H1 (cell line): ENCODE measurements around the gene HTR6. TPM values are rescaled to one million over a fixed set of nuclear protein-coding genes. Genes with fewer than 3 reads are reported as not detected.

Experiments used
- CTCF ChIA-PET: fragments of 300-600 bp; sonication (Branson Sonifier 250); formaldehyde crosslinking; loops from one replicate; lab custom pipeline; 2021; ENCODE audit not compliant: partially characterized antibody; lab: Charles Lee
- POLR2A ChIA-PET: fragments of 300-600 bp; sonication (Branson Sonifier 250); formaldehyde crosslinking; loops from one replicate; lab custom pipeline; 2021; ENCODE audit warnings: inconsistent platforms; ENCODE audit not compliant: partially characterized antibody; lab: Charles Lee
- DNase-seq, 2 experiments: peaks; one replicate each; pipeline versions ENCODE4 v3.0.0 to v3.0.0-alpha.2; 2010 to 2022; ENCODE audit warnings: low spot score in 2 of 2, low read depth in 1 of 2, mixed read lengths in 1 of 2
- FAIRE-seq: peaks from 2 replicates; lab custom pipeline; 2011; peaks lifted over from hg19 to GRCh38; lab: Jason Lieb, UNC
- H2AFZ ChIP-seq: 2 replicates; pipeline ENCODE4 v1.8.1; 2012; ENCODE audit warnings: low read length, inconsistent platforms
- H2AK5ac ChIP-seq: 2 replicates; pipeline ENCODE4 v1.6.1; 2013; ENCODE audit warnings: low read depth, low read length
- H2BK120ac ChIP-seq: replicated peaks from 2 replicates; pipeline ENCODE3; 2013; ENCODE audit warnings: low read depth, low read length, inconsistent platforms
- H2BK12ac ChIP-seq: 2 replicates; pipeline ENCODE4 v1.6.1; 2013; ENCODE audit warnings: low read depth, low read length
- H2BK15ac ChIP-seq: 2 replicates; pipeline ENCODE4 v1.6.1; 2013; ENCODE audit warnings: low read length
- H2BK20ac ChIP-seq: 2 replicates; pipeline ENCODE4 v1.6.1; 2013; ENCODE audit warnings: low read length
- H2BK5ac ChIP-seq: 2 replicates; pipeline ENCODE4 v1.6.1; 2013; ENCODE audit warnings: low read depth, low read length
- H3K14ac ChIP-seq: 2 replicates; pipeline ENCODE4 v1.6.1; 2013; ENCODE audit warnings: inconsistent platforms; ENCODE audit not compliant: insufficient read length
- H3K18ac ChIP-seq: 2 replicates; pipeline ENCODE4 v1.6.1; 2013; ENCODE audit warnings: low read length; ENCODE audit errors: extremely low read depth
- H3K23ac ChIP-seq: 2 replicates; pipeline ENCODE4 v1.6.1; 2013; ENCODE audit warnings: inconsistent platforms; ENCODE audit not compliant: insufficient read length
- H3K23me2 ChIP-seq: 2 replicates; pipeline ENCODE4 v1.6.1; 2013; ENCODE audit warnings: low read depth, low read length
- H3K27ac ChIP-seq: 2 replicates; pipeline ENCODE4 v1.6.1; 2011; ENCODE audit warnings: low read depth, low read length, inconsistent platforms
- H3K27me3 ChIP-seq, 4 experiments: replicated peaks in 1 of 4; 1 replicate in 1 of 4; 2 replicates in 3 of 4; pipeline versions ENCODE4 v1.6.1 to v1.8.1; 2011 to 2013; ENCODE audit warnings: low read length in 3 of 4, mild to moderate bottlenecking in 3 of 4, inconsistent platforms in 2 of 4, mixed read lengths in 2 of 4, moderate library complexity in 1 of 4; ENCODE audit not compliant: control insufficient read depth in 3 of 4, insufficient read depth in 3 of 4; ENCODE audit errors: extremely low read depth in 1 of 4
- H3K36me3 ChIP-seq, 4 experiments: 2 replicates each; pipeline versions ENCODE4 v1.6.1 to v1.8.1; 2011 to 2013; ENCODE audit warnings: mild to moderate bottlenecking in 4 of 4, low read length in 3 of 4, moderate library complexity in 2 of 4, control low read depth in 1 of 4, inconsistent platforms in 1 of 4; ENCODE audit not compliant: insufficient read depth in 4 of 4, control insufficient read depth in 2 of 4
- H3K4ac ChIP-seq: replicated peaks from 2 replicates; pipeline ENCODE3; 2013; ENCODE audit warnings: low read length, low read depth, mixed read lengths, inconsistent platforms; ENCODE audit not compliant: insufficient read length
- H3K4me1 ChIP-seq, 4 experiments: replicated peaks in 1 of 4; 1 replicate in 1 of 4; 2 replicates in 3 of 4; pipeline versions ENCODE4 v1.6.1 to v1.8.1; 2011 to 2013; ENCODE audit warnings: low read length in 3 of 4, inconsistent platforms in 2 of 4, mixed read lengths in 1 of 4; ENCODE audit not compliant: insufficient read depth in 4 of 4, control insufficient read depth in 3 of 4
- H3K4me2 ChIP-seq, 2 experiments: 2 replicates each; pipeline versions ENCODE4 v1.6.1 to v1.8.1; 2011 to 2013; ENCODE audit warnings: low read depth in 2 of 2, low read length in 2 of 2, control low read depth in 1 of 2, inconsistent platforms in 1 of 2, mild to moderate bottlenecking in 1 of 2; ENCODE audit not compliant: insufficient read depth in 1 of 2
- H3K4me3 ChIP-seq, 4 experiments: fragments of 200-600, 300-600 bp in 1 of 4; sonication (generic), shearing (Covaris generic), sonication (Bioruptor Twin) in 1 of 4; 2 replicates each; pipeline versions ENCODE4 v1.5.1 to v1.8.1; 2011 to 2016; ENCODE audit warnings: low read length in 4 of 4, low read depth in 3 of 4, control low read depth in 2 of 4, inconsistent platforms in 2 of 4, mild to moderate bottlenecking in 2 of 4, mixed read lengths in 1 of 4, moderate library complexity in 1 of 4; ENCODE audit not compliant: insufficient read depth in 2 of 4; ENCODE audit errors: extremely low read depth in 1 of 4
- H3K56ac ChIP-seq: replicated peaks from 2 replicates; pipeline ENCODE3; 2013; ENCODE audit warnings: low read depth, mild to moderate bottlenecking, mixed read lengths, low read length, inconsistent platforms; ENCODE audit not compliant: insufficient read length
- H3K79me1 ChIP-seq: 2 replicates; pipeline ENCODE4 v1.6.1; 2013; ENCODE audit warnings: low read depth, low read length, control low read depth
- H3K79me2 ChIP-seq, 2 experiments: 2 replicates each; pipeline versions ENCODE4 v1.6.1 to v1.8.1; 2012 to 2013; ENCODE audit warnings: low read length in 2 of 2, mild to moderate bottlenecking in 2 of 2, inconsistent platforms in 1 of 2; ENCODE audit not compliant: insufficient read depth in 2 of 2, control insufficient read depth in 1 of 2
- H3K9ac ChIP-seq, 4 experiments: replicated peaks in 1 of 4; 1 replicate in 1 of 4; 2 replicates in 3 of 4; pipeline versions ENCODE4 v1.6.1 to v1.8.1; 2011 to 2013; ENCODE audit warnings: low read depth in 3 of 4, low read length in 3 of 4, control low read depth in 2 of 4, mild to moderate bottlenecking in 2 of 4, moderate library complexity in 2 of 4, inconsistent platforms in 1 of 4; ENCODE audit errors: extremely low read depth in 1 of 4
- H3K9me3 ChIP-seq, 2 experiments: 2 replicates each; pipeline versions ENCODE4 v1.6.1 to v1.8.1; 2012 to 2013; ENCODE audit warnings: mild to moderate bottlenecking in 2 of 2, moderate library complexity in 2 of 2, control low read depth in 1 of 2, inconsistent platforms in 1 of 2, low read depth in 1 of 2, low read length in 1 of 2, mixed read lengths in 1 of 2; ENCODE audit not compliant: insufficient read depth in 2 of 2
- H4K20me1 ChIP-seq, 2 experiments: replicated peaks in 1 of 2; 2 replicates each; pipeline versions ENCODE3 to v1.8.1; 2011 to 2013; ENCODE audit warnings: inconsistent platforms in 2 of 2, low read length in 2 of 2, mild to moderate bottlenecking in 1 of 2; ENCODE audit not compliant: insufficient read depth in 2 of 2, control insufficient read depth in 1 of 2
- H4K5ac ChIP-seq: 2 replicates; pipeline ENCODE4 v1.6.1; 2013; ENCODE audit warnings: low read length, low read depth, mixed read lengths, inconsistent platforms; ENCODE audit not compliant: insufficient read length
- H4K8ac ChIP-seq: 2 replicates; pipeline ENCODE4 v1.8.0; 2013; ENCODE audit warnings: mild to moderate bottlenecking, moderate library complexity, low read length, inconsistent platforms; ENCODE audit not compliant: insufficient read depth; ENCODE audit errors: extremely low read depth
- H4K91ac ChIP-seq: replicated peaks from 2 replicates; pipeline ENCODE3; 2013; ENCODE audit warnings: low read length, mixed read lengths, inconsistent platforms; ENCODE audit not compliant: insufficient read length
- ASH2L ChIP-seq: fragments of 200-600, 300-600 bp; sonication (generic); IDR thresholded peaks from one replicate; pipeline ENCODE4 v1.7.1; 2017; ENCODE audit warnings: low read length
- BCL11A ChIP-seq, 2 experiments: IDR thresholded peaks; one replicate each; pipeline ENCODE4 v1.6.1; 2011; ENCODE audit warnings: low read depth in 2 of 2, low read length in 2 of 2, mild to moderate bottlenecking in 2 of 2
- KDM5A ChIP-seq: fragments of 200-600 bp; IDR thresholded peaks from 2 replicates; pipeline ENCODE4 v1.7.1; 2012; ENCODE audit warnings: mild to moderate bottlenecking, low read length, inconsistent platforms, mixed read lengths
- SP2 ChIP-seq: IDR thresholded peaks from 2 replicates; pipeline ENCODE4 v1.6.1; 2012; ENCODE audit warnings: mild to moderate bottlenecking, low read length, inconsistent platforms
- SP4 ChIP-seq: IDR thresholded peaks from 2 replicates; pipeline ENCODE4 v1.6.1; 2012; ENCODE audit warnings: low read length, inconsistent platforms
- SRF ChIP-seq: IDR thresholded peaks from 2 replicates; pipeline ENCODE4 v1.6.1; 2011; ENCODE audit warnings: mild to moderate bottlenecking, low read depth, low read length, moderate library complexity
- TCF12 ChIP-seq: IDR thresholded peaks from 2 replicates; pipeline ENCODE4 v1.6.1; 2011; ENCODE audit warnings: low read depth, mild to moderate bottlenecking, low read length
- WGBS, 2 experiments: shearing (Covaris generic) in 1 of 2; methylation state at CpG; one replicate each; pipeline versions ENCODE4 v1.1.6 to v1.1.7; 2013 to 2015; ENCODE audit warnings: low lambda C conversion rate in 2 of 2, mixed read lengths in 2 of 2, inconsistent platforms in 1 of 2, low coverage in 1 of 2, missing lambda C conversion rate in 1 of 2; ENCODE audit not compliant: insufficient replicate concordance in 2 of 2, insufficient coverage in 1 of 2, insufficient read length in 1 of 2; ENCODE audit errors: extremely low coverage in 1 of 2, missing lambda C conversion rate in 1 of 2; 5-methylcytosine and 5-hydroxymethylcytosine counted together
- polyA plus RNA-seq, 7 experiments: library from polyadenylated mRNA; depleted of rRNA in 3 of 7; stranded (reverse) in 5 of 7; unstranded in 2 of 7; fragments of >200 nt in 5 of 7; fragments of 200-250 nt in 2 of 7; gene quantifications; 1 replicate in 5 of 7; 2 replicates in 1 of 7; 4 replicates in 1 of 7; pipeline versions ENCODE4 v1.2.1 to v1.2.3, GENCODE V29; 2011 to 2013; ENCODE audit warnings: missing spikeins in 2 of 7, mixed read lengths in 2 of 7
- total RNA-seq: library from RNA; stranded (reverse); fragmentation: NEBNext Ultra II Directional; extraction: Animal tissue kit (Norgen Biotek cat#: 25700); gene quantifications from 2 replicates; pipeline ENCODE4 v1.2.1, GENCODE V29; 2021
- TF ChIP-seq, protein P1 (sequence below): IDR thresholded peaks from 2 replicates; pipeline ENCODE4 v1.6.1; 2011; ENCODE audit warnings: low read depth, mild to moderate bottlenecking, low read length; ENCODE audit not compliant: insufficient read depth

The HTR6 gene
- total and polyA plus RNA-seq, 2 of the 8 experiments (the other 6 are each of a cell fraction or from before 2014, with no cell fraction given) = 0.76 to 0.95 TPM

DNA sequence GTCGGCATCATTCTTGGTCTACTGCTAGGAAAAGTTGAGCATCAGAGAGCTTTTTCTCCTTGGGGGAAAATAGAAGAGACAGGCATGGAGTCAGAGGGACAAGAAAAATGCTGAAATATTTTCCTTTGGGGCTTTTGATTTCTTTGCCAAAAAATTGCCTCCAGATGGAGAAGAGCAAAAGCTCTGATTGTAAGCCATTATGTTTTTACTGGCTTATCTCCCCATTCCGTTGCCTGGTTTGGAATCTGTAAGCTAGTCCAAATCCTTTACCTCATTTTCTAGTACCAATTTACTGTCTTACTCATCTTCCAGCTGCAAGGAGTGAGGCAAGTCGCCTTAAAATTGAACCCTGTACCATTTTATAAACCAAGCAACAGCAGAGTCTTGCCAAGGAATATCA is 43.9 kb upstream of the HTR6 start:
- Histone ChIP-seq H3K14ac (no peak overlapping the region), H2BK5ac (no peak overlapping the region), H3K4me3 (no peak overlapping the region), H3K27me3 (no peaks in the 10 kb centered on the region)
- 85% methylated on average over 3 of the region's 3 CpGs; no CpG with 5 or more reads in 1 of the 2 experiments for WGBS, 2 experiments
- TF ChIP-seq, protein P1, sequence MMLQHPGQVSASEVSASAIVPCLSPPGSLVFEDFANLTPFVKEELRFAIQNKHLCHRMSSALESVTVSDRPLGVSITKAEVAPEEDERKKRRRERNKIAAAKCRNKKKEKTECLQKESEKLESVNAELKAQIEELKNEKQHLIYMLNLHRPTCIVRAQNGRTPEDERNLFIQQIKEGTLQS = no peak
- TF ChIP-seq SP4 (no peak), TCF12 (no peak), BCL11A (IDR thresholded peaks at IDR 0.05; ENCODE audit: low read depth in 2 of 2, low read length in 2 of 2) (no peak), SRF (no peak), ASH2L (no peak), KDM5A (no peak), SP2 (no peak)
- TF ChIP-seq, all 59 proteins: peak for 0
- CTCF ChIA-PET = interaction anchor here (1.0 to 2.7 kb wide), 5 partner anchors 8 to 41 kb away, joined by 3 to 11 read pairs (median 7); no protein-coding TSS in a partner anchor
- H3K9me3 ChIP-seq = no peaks in the 10 kb centered on the region
- no peak overlapping the region for H2BK15ac ChIP-seq
- H4K91ac ChIP-seq = no peak overlapping the region
- FAIRE-seq (no peak), DNase-seq (no peak)
- no peak overlapping the region for H4K8ac ChIP-seq
- H2AK5ac ChIP-seq = no peak overlapping the region
- no peaks in the 10 kb centered on the region; the same call in 1 of the 2 replicates for H3K79me1 ChIP-seq
- peaks cover 0 to 5% (median 5%) of the 10 kb centered on the region in 4 experiments; a peak in 4 of 8 replicates for H3K36me3 ChIP-seq
- no peak overlapping the region for H3K9ac ChIP-seq
- no peak overlapping the region for H3K18ac ChIP-seq
- no peak overlapping the region for H2AFZ ChIP-seq
- no peak overlapping the region for H3K4me2 ChIP-seq
- no peak overlapping the region for H3K23ac ChIP-seq
- H3K79me2 ChIP-seq = peaks cover 0 to 34% of the 10 kb centered on the region in 2 experiments; a peak in 2 of 4 replicates
- H2BK12ac ChIP-seq = no peak overlapping the region
- no peaks in the 10 kb centered on the region for H3K23me2 ChIP-seq
- H4K20me1 ChIP-seq = peaks cover 0 to 2% of the 10 kb centered on the region in 2 experiments
- H3K56ac ChIP-seq = no peak overlapping the region
- H3K4me1 ChIP-seq = peaks cover 0 to 10% (median 2%) of the 10 kb centered on the region in 4 experiments; a peak in 3 of 7 replicates
- no peak overlapping the region for H3K4ac ChIP-seq
- H4K5ac ChIP-seq = no peak overlapping the region
- no peak overlapping the region for H2BK20ac ChIP-seq
- no peak overlapping the region for H3K27ac ChIP-seq
- POLR2A ChIA-PET = interaction anchor here (2.2 kb wide), 1 partner anchor 9 kb away, joined by 12 read pairs; no protein-coding TSS in a partner anchor
- no peak overlapping the region for H2BK120ac ChIP-seq
